Amniotic epithelial cell (primary cell): ENCODE measurements around the gene TINAGL1.

ENCODE experiments used
- DNase-seq: peaks from one replicate; pipeline ENCODE4 v3.0.0-alpha.2; 2010; ENCODE audit warnings: low read depth

The TINAGL1 gene

DNA sequence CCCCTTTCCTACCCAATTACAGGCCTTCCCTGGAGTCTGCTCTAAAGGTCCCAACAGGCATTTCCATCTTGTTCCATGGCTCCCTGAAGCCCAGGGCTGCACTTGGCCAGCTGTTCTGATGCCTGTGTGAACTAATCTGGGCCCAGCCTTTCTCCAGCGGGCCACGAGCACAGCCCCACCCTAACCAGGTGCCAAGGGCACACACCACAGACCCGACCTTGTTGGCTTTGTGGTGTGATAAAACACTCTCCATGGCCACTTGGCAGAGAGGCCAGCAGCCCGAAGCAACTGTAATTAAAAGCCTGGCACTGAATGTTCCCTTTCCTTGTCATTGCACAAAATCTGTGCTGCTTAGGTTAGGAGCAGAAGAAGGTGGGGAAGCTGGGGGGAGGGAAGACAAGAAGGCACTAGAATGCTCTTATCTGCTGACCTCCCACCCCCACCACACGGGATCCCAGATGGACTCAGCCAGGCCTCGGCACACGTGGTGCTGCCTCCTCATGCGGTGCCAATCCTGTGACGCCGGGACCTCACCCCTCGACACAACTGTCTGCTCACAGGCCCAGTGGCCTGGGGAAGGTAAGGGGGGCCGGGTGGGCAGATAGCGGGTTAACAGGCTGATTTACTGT, 51.1 kb downstream of the TINAGL1 start:
- peak; percentile 48 for DNase-seq

DNA sequence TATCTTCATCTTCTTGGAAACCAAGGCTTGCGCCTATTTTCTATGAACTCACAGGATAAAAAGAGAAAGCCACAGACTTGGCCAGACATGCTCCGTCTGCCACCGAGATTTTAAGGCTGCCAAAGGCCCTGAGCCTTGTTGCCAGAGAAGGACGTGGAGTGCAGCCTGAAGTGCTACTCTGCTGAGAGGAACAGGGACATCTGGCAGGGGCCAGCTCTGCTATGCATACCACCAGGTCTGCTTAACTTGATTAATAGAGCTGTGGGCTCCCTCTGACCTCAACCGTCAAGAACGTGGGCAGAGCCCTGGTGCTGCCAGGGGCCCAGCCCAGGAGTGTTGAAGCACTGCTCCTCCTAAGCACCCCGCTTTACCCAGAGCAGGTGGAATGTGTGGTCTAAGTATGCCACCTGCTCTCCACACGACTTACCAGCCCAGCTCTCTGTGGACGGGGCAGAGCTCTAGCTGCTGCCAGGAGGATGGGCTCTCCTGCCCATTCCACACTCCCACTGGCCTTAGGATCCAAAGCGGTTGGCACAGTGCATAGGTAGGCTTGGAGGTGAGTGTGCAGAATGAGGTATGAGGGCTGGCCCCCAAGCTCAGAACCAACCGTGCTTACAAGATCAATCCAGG, 51.7 kb downstream of the TINAGL1 start:
- DNase-seq, result peak; percentile 44

DNA sequence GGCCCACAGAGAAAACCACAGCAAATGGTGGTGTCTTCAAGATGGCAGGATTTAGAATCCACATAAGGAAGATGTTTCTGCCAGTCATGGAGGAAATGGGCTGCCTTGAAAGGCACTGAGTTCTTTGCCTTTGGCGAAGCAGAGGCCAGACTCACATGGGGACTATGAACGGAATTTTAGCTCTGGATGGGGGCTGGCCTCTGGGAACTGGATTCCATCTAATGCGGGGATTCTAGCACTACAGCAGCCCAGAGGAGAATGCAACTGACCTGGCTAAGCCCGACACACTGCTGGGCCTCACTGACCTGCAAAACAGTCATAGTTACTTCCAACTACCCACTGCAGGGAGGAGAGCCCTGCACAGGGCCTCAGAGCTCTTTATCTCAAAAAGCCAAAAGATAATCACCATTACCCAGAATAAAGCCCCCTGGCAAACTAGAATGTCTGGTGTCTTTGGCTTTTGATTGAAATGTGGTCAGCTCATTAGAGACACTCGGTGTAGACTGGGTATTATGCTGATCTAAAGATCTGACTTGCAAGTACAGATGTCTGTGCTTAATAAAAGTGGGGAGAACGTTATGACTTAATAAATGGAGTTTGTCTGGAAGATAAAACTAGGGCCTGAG, 52.7 kb downstream of the TINAGL1 start:
- DNase-seq, result no peak

DNA sequence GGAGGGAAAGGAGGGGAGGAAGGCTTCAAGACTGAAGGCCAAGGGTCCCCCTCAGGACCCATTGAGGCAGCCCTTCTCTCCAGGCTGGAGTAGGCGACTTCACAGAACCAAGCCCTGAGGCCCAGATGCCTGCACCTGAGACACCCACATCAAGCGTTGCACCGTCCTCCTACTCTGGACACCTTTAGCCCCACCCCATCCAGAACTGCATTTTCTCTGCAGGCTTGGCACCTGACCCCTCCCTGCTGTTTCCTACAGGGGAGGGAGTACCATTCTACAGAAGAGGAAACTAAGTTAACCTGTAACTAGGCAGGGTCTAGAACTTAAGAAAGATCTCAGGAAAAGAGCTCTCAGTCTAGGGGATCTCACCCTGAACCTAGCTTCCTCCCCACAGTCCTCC, 56.3 kb downstream of the TINAGL1 start:
- DNase-seq, result no peak

DNA sequence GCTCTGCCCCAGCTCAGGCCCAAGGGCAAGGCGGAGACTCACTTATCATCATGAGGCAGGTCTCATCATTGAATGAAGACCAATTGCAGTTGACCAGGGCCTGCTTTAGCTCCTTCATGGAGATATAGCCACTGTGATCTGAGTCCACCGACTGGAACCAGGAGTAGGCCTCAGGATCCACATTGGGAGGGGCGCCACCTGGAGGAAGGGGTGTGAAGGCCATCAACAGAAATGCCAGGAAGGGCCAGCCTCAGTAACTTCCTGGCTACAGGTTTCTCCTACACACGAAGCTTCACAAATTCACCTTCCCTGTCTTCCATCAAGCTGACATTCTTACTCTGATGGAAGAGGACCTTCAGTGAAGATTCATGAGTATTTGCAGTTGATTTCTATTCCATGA, 56.8 kb downstream of the TINAGL1 start:
- DNase-seq, result no peak
